A673 (cell line): Measurements from ENCODE around the gene ZWILCH. TPM values are rescaled to one million over a fixed set of nuclear protein-coding genes. Genes with fewer than 3 reads are reported as not detected.

Experiments used
- BruUV-seq: library from RNA; stranded (reverse); fragments of 400-500 nt; replicated peaks from 2 replicates; lab custom pipeline; 2021; lab: Mats Ljungman, UMichigan
- CTCF ChIA-PET: fragments of 300-600 bp; sonication (Branson Sonifier 250); formaldehyde crosslinking; loops from one replicate; lab custom pipeline; 2022; ENCODE audit warnings: antibody characterized with exemption; lab: Charles Lee
- POLR2A ChIA-PET: fragments of 300-600 bp; sonication (Branson Sonifier 250); formaldehyde crosslinking; loops from one replicate; lab custom pipeline; 2022; ENCODE audit warnings: antibody characterized with exemption; ENCODE audit not compliant: low non-redundant PET; lab: Charles Lee
- DNase-seq: peaks from one replicate; pipeline ENCODE4 v3.0.0-alpha.2; 2015; ENCODE audit warnings: low spot score
- H3K27ac ChIP-seq: fragments of 200-600 bp; sonication (generic); 2 replicates; pipeline ENCODE4 v1.5.1; 2016; ENCODE audit warnings: mixed run types, low read depth, mild to moderate bottlenecking, mixed read lengths, antibody characterized with exemption, low read length; ENCODE audit not compliant: poor library complexity, severe bottlenecking
- H3K27me3 ChIP-seq: fragments of 200-600 bp; sonication (generic); replicated peaks from 2 replicates; pipeline ENCODE4 v1.6.1; 2017; ENCODE audit warnings: mixed run types, low read depth, mild to moderate bottlenecking, mixed read lengths, antibody characterized with exemption, low read length; ENCODE audit not compliant: insufficient read depth, poor library complexity
- H3K36me3 ChIP-seq: fragments of 200-600 bp; sonication (generic); 2 replicates; pipeline ENCODE4 v1.6.1; 2016; ENCODE audit warnings: mixed run types, mild to moderate bottlenecking, mixed read lengths, antibody characterized with exemption, low read length; ENCODE audit not compliant: insufficient read depth, poor library complexity, severe bottlenecking
- H3K4me1 ChIP-seq: fragments of 200-600 bp; sonication (generic); 2 replicates; pipeline ENCODE4 v1.6.1; 2017; ENCODE audit warnings: mixed run types, mild to moderate bottlenecking, mixed read lengths, antibody characterized with exemption, low read length; ENCODE audit not compliant: insufficient read depth, poor library complexity, severe bottlenecking
- H3K4me3 ChIP-seq: fragments of 200-600 bp; sonication (generic); 2 replicates; pipeline ENCODE4 v1.5.1; 2016; ENCODE audit warnings: low read depth, mixed run types, mild to moderate bottlenecking, mixed read lengths, low read length; ENCODE audit not compliant: poor library complexity, severe bottlenecking
- H3K9me3 ChIP-seq: fragments of 200-600 bp; sonication (generic); 2 replicates; pipeline ENCODE4 v1.6.1; 2016; ENCODE audit warnings: mixed run types, low read depth, mild to moderate bottlenecking, mixed read lengths, antibody characterized with exemption, low read length; ENCODE audit not compliant: poor library complexity, severe bottlenecking
- EZH2 ChIP-seq: fragments of 200-600 bp; sonication (generic); IDR thresholded peaks from 2 replicates; pipeline ENCODE4 v1.6.1; 2017; ENCODE audit warnings: borderline replicate concordance, low read depth, mild to moderate bottlenecking, mixed read lengths, antibody characterized with exemption, low read length; ENCODE audit not compliant: poor library complexity, severe bottlenecking
- intact Hi-C: fragments of 100-400 bp; cut with micrococcal nuclease; formaldehyde crosslinking; loops from one replicate; pipeline ENCODE4 v1.10.0; 2022; ENCODE audit not compliant: unreplicated experiment
- total RNA-seq: library from RNA; stranded (reverse); gene quantifications from 2 replicates; pipeline ENCODE4 v1.2.3, GENCODE V29; 2021
- TF ChIP-seq, protein P1 (sequence below): fragments of 300-800, 200-600 bp; sonication (generic); conservative IDR thresholded peaks from 2 replicates; pipeline ENCODE4 v1.5.1; 2017; ENCODE audit warnings: low read depth, mild to moderate bottlenecking, antibody characterized with exemption, low read length, moderate library complexity, mixed read lengths

Gene ZWILCH
- total RNA-seq, 1 experiment from 2014 or later, result 36.3 TPM

DNA sequence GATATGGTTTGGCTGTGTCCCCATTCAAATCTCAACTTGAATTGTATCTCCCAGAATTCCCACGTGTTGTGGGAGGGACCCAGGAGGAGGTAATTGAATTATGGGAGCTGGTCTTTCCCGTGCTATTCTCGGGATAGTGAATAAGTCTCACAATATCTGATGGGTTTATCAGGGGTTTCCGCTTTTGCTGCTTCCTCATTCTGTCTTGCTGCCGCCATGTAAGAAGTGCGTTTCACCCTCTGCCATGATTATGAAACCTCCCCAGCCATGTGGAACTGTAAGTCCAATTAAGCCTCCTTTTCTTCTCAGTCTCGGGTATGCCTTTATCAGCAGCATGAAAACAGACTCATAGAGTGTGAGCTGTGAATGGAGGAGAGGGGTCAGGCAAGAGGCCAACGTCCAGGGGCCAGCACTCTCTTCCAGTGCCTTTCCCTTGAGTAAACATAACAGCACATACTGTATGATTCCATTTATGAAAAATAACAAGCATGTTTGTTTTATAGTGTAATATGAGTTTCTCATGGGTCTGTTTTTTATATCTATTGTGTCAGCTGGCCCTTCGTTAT is 76.9 kb downstream of the ZWILCH start:
- Histone ChIP-seq H3K27me3 (no peaks in the 10 kb centered on the region), H3K36me3 (no peaks in the 10 kb centered on the region), H3K4me1 (no peaks in the 10 kb centered on the region), H3K9me3 (no peaks in the 10 kb centered on the region), H3K4me3 (no peak overlapping the region), H3K27ac (no peak overlapping the region)
- ChIA-PET CTCF (no interaction called here), POLR2A (no interaction called here)
- DNase-seq, result no peak
- intact Hi-C loops, result no loop called here
- TF ChIP-seq, protein P1, sequence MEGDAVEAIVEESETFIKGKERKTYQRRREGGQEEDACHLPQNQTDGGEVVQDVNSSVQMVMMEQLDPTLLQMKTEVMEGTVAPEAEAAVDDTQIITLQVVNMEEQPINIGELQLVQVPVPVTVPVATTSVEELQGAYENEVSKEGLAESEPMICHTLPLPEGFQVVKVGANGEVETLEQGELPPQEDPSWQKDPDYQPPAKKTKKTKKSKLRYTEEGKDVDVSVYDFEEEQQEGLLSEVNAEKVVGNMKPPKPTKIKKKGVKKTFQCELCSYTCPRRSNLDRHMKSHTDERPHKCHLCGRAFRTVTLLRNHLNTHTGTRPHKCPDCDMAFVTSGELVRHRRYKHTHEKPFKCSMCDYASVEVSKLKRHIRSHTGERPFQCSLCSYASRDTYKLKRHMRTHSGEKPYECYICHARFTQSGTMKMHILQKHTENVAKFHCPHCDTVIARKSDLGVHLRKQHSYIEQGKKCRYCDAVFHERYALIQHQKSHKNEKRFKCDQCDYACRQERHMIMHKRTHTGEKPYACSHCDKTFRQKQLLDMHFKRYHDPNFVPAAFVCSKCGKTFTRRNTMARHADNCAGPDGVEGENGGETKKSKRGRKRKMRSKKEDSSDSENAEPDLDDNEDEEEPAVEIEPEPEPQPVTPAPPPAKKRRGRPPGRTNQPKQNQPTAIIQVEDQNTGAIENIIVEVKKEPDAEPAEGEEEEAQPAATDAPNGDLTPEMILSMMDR, result no peak
- TF ChIP-seq EZH2, result no peak
- no TSS peak for BruUV-seq

DNA sequence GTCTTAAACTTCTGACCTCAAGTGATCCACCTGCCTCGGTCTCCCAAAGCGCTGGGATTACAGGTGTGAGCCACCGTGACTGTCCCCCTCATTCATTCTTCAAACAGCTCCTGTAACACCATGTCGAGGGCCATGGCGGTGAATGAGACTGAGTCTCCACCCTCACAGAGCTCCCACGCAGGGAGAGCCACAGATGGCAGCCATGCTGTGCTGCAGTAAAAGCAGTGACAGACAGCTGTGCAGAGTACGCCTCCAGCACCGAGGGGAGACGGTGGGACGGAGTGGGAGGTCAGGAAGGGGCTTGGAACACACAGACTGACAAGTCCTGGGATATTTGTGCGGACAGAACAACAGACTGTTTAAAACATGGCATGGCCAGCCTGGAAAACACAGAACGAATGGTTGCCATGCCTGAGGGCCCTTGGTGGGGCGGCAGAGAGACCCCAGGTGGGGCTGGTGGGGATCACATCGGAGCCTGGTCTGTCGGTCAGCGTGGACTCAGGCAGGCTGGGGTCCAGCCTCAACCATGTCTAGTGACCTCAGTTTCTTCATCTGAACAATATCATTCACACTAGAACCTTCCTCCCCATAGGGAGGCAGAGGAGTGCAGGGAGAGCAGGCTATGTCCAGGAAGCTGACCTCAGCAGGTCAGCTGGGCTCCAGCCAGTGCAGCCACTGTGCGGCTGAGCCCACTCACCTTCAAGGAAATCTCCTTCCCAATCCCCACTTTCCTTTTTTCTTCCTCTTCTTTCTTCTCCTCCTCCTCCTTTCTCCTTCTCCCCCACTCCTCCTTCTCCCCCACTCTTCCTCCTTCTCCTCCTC is 81.2 kb downstream of the ZWILCH start:
- TF ChIP-seq, protein P1, result no peak
- no peak for TF ChIP-seq EZH2
- Histone ChIP-seq H3K4me3 (no peak overlapping the region), H3K9me3 (no peaks in the 10 kb centered on the region), H3K27ac (no peak overlapping the region), H3K4me1 (no peaks in the 10 kb centered on the region), H3K27me3 (no peaks in the 10 kb centered on the region), H3K36me3 (no peaks in the 10 kb centered on the region)
- no peak for DNase-seq
- ChIA-PET POLR2A (no interaction called here), CTCF (no interaction called here)
- BruUV-seq, result no TSS peak
- intact Hi-C loops, result no loop called here

DNA sequence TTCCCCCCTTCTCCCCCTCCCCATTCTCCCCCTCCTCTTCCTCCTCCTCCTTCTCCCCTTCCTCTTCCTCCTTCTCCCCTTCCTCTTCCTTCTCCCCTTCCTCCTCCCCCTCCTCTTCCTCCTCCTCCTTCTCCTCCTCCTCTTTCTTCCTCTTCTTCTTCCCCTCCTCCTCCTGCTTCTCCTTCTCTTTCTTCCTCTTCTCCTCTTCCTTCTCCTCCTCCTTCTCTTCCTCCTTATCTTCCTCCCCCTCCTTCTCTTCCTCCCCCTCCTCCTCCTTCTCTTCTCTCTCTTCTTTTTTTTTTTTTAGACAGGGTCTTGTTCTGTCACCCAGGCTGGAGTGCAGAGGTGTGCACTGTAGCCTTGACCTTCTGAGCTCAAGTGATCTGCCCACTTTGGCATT is 81.9 kb downstream of the ZWILCH start:
- ChIA-PET CTCF (no interaction called here), POLR2A (no interaction called here)
- H3K9me3 ChIP-seq, result no peaks in the 10 kb centered on the region
- intact Hi-C loops, result no loop called here
- BruUV-seq, result no TSS peak
- no peak for DNase-seq
- no peaks in the 10 kb centered on the region for H3K36me3 ChIP-seq
- no peaks in the 10 kb centered on the region for H3K4me1 ChIP-seq
- TF ChIP-seq, protein P1, result no peak
- TF ChIP-seq EZH2, result no peak
- H3K27me3 ChIP-seq, result no peaks in the 10 kb centered on the region
- no peak overlapping the region for H3K4me3 ChIP-seq
- no peak overlapping the region for H3K27ac ChIP-seq
